RWPE1 (cell line): ENCODE data around the gene SMYD3.
A peak's percentile ranks its signal among the peaks of the same experiment; 100 is the strongest.

Source experiments
- CTCF ChIA-PET: fragments of 350-600 bp; sonication (Branson Sonifier 250); formaldehyde crosslinking; extraction: SDS; loops from one replicate; lab custom pipeline; 2021; lab: Yijun Ruan, JAX
- POLR2A ChIA-PET: fragments of 400-600 bp; formaldehyde crosslinking; extraction: SDS; loops from one replicate; lab custom pipeline; 2020; ENCODE audit warnings: antibody characterized with exemption; ENCODE audit not compliant: low non-redundant PET; lab: Yijun Ruan, JAX
- DNase-seq: peaks from one replicate; pipeline ENCODE4 v3.0.0; 2012; ENCODE audit warnings: low spot score
- H3K27ac ChIP-seq: fragments of 450-650 bp; 2 replicates; pipeline ENCODE4 v1.5.1; 2017
- TF ChIP-seq, protein P1 (sequence below): fragments of 450-650 bp; conservative IDR thresholded peaks from 2 replicates; pipeline ENCODE4 v1.5.1; 2017; ENCODE audit warnings: low read depth, mild to moderate bottlenecking

SMYD3 gene

DNA sequence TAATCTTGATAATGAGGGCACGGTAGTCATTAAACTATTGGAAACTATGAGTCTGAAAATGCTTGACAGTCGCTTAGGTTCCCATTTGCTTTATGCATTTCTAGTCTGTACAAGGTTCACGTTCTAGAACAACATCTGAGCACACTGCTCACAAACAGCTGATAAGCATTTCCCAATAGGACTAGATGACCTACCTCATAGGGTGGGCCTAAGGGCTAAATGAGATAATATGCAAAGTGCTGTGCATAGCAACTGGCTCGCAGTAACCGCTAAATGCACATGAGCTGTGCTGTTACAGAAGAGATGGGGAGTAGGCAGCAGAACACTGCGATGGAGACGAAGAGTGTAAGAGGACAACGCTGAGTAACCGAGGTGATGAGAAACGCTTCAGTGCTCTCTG, 628.0 kb downstream of the SMYD3 start:
- TF ChIP-seq, protein P1, sequence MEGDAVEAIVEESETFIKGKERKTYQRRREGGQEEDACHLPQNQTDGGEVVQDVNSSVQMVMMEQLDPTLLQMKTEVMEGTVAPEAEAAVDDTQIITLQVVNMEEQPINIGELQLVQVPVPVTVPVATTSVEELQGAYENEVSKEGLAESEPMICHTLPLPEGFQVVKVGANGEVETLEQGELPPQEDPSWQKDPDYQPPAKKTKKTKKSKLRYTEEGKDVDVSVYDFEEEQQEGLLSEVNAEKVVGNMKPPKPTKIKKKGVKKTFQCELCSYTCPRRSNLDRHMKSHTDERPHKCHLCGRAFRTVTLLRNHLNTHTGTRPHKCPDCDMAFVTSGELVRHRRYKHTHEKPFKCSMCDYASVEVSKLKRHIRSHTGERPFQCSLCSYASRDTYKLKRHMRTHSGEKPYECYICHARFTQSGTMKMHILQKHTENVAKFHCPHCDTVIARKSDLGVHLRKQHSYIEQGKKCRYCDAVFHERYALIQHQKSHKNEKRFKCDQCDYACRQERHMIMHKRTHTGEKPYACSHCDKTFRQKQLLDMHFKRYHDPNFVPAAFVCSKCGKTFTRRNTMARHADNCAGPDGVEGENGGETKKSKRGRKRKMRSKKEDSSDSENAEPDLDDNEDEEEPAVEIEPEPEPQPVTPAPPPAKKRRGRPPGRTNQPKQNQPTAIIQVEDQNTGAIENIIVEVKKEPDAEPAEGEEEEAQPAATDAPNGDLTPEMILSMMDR: no peak
- ChIA-PET CTCF (no interaction called here), POLR2A (no interaction called here)
- no peak overlapping the region for H3K27ac ChIP-seq
- DNase-seq: no peak

DNA sequence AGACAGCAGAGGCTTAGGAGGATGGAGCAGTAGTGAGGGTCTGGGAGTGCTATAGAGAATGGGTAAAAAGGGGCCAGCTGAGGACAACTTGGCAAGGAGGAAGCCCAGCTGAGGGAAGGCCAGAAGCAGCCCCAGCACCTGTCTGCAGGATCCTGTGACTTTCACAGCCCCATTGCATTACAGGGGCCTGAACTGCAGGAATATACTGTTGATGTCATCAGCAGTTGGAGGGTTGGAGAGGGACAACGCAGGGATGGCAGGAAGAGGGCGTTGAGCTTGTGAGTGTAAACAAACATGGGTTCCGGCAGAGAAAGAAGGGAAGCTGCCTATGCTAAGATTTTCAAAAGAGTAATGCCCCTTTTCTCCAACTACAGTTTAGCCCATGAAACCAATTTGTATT, 628.5 kb downstream of the SMYD3 start:
- POLR2A ChIA-PET: no interaction called here
- CTCF ChIA-PET: no interaction called here
- no peak overlapping the region for H3K27ac ChIP-seq
- TF ChIP-seq, protein P1: no peak
- DNase-seq: no peak

DNA sequence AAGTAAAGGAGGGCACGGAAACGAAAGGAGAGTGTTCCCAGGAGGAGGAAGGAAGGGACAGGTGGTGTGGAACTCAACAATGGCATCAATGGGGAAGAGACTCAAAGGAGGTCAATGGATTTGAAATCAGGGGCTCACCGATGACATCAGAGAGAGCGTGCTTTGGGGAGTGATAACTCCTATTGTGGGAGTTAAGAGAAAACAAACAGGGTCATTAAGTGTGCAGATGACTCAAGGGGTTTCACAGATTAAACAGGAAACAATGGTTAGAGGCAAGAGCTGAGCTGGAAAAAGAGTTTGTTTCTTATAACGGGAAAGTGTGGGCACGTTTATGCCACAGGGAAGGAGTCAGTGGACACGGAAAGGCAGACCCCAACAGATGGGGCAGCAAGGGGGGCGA, 629.1 kb downstream of the SMYD3 start:
- POLR2A ChIA-PET: no interaction called here
- H3K27ac ChIP-seq: no peak overlapping the region
- CTCF ChIA-PET: no interaction called here
- TF ChIP-seq, protein P1: no peak
- DNase-seq: no peak

DNA sequence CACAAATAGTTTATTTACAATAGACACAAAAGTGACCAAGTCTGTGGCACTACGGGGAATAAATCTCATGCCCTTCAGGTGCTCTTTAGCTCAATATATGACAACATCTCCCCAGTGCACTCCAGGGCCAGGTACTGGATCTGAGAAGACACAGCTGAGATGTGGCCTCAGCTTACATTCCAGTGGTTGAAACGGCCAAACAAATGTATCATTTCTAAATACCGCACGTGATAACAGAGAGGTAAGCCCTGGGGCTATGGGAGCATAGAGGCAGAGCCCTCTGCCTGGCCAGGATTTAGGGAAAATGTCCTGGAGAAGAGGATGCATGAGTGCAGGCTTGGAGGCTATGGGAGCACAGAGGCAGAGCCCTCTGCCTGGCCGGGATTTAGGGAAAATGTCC, 630.5 kb downstream of the SMYD3 start:
- TF ChIP-seq, protein P1: no peak
- no peak for DNase-seq
- CTCF ChIA-PET: no interaction called here
- no peak overlapping the region for H3K27ac ChIP-seq
- POLR2A ChIA-PET: no interaction called here

DNA sequence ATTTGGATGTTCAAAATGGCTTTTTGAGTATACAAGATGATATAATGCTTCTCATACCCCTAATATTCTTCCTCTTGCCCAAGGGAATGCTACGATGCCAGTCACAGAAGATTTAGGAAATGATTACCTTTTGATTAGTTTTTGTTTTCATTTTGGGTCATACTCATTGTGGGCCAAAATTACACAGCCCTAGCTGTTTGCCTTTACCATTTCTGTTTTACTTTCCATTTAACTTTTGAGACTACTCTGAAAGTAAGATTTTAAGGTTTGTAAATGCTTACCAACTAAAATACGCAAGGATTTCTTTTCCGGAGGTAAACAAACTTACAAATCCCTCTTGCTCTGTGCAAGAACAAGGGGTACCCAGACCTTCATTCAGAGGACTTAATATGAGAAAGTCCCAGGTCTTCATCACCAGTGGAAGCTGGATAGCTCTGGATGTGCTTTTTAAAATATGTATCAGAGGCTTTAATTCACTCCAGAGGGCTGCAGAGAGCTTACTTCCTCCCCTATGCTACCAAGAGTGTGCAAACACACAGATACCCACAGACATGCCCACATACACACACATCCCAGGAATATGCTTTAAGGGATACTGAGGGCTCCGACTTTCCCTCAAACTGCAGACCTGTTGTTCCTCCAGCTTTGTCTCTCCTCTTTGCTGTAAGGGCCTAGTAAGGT, 631.4 kb downstream of the SMYD3 start:
- POLR2A ChIA-PET: no interaction called here
- H3K27ac ChIP-seq: no peak overlapping the region
- DNase-seq: no peak
- CTCF ChIA-PET: no interaction called here
- TF ChIP-seq, protein P1: no peak

DNA sequence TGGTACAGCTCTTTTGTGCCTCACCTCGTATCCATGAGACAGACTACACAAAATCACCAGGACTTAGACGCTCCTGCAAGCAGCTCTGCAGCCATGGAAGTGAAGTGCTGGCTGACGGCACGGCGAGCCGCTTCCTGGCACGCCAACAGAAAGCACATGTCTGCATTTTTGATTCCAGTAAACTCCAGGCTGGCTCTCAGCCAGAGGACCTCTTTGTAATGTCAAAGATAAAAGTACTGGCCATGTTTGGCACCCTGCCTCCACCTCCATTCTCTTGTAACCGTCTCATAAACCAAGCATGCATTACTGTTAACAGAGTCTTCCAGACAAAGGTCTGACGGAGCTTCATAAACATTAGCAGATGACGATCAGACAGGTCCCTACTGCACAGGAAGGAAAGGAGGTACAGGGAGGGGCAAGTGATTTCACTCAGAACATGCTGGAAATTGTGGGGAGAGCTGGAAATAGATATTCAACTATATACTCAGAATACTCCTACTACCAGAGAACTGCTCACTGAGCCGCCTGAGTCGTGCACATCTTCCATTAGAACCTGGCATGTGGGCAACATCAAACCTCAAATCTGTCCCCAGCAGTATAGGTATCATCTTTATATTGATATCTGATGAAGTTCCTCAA, 632.0 kb downstream of the SMYD3 start:
- CTCF ChIA-PET: interaction anchor here (0.6 kb wide), 1 partner anchor 474 kb away, joined by 4 read pairs; no protein-coding TSS in a partner anchor
- H3K27ac ChIP-seq: peak overlapping the region; percentile 79
- peak; percentile 12 for DNase-seq
- POLR2A ChIA-PET: no interaction called here
- TF ChIP-seq, protein P1: no peak
